Testis (tissue), 2 donors: Measurements from ENCODE around the gene RTF1.

Experiments used
- POLR2A ChIP-seq: fragments of 450-650 bp; IDR thresholded peaks from one replicate; pipeline ENCODE4 v1.6.1; 2017; ENCODE audit warnings: antibody characterized with exemption, mild to moderate bottlenecking, moderate library complexity
- TF ChIP-seq, protein P1 (sequence below), 3 experiments: fragments of 450-650 bp in 2 of 3; fragments of 200-600 bp in 1 of 3; sonication (generic) in 1 of 3; IDR thresholded peaks; one replicate each; pipeline ENCODE4 v1.5.1; 2016 to 2019; ENCODE audit warnings: antibody characterized with exemption in 3 of 3, mild to moderate bottlenecking in 2 of 3, moderate library complexity in 1 of 3

- TF ChIP-seq, protein P1, sequence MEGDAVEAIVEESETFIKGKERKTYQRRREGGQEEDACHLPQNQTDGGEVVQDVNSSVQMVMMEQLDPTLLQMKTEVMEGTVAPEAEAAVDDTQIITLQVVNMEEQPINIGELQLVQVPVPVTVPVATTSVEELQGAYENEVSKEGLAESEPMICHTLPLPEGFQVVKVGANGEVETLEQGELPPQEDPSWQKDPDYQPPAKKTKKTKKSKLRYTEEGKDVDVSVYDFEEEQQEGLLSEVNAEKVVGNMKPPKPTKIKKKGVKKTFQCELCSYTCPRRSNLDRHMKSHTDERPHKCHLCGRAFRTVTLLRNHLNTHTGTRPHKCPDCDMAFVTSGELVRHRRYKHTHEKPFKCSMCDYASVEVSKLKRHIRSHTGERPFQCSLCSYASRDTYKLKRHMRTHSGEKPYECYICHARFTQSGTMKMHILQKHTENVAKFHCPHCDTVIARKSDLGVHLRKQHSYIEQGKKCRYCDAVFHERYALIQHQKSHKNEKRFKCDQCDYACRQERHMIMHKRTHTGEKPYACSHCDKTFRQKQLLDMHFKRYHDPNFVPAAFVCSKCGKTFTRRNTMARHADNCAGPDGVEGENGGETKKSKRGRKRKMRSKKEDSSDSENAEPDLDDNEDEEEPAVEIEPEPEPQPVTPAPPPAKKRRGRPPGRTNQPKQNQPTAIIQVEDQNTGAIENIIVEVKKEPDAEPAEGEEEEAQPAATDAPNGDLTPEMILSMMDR (IDR thresholded peaks at IDR 0.05) = no peak
- TF ChIP-seq POLR2A = no peak
Observed at GRCh38 chr15:41483115-41483514, 66.2 kb downstream of the RTF1 start.
